Endothelial cell of umbilical vein (primary cell): ENCODE data around the gene MTA1. TPM values are rescaled to one million over a fixed set of nuclear protein-coding genes. Genes with fewer than 3 reads are reported as not detected.

ENCODE experiments used
- BruUV-seq: library from RNA; stranded (reverse); fragments of 400-500 nt; replicated peaks from 2 replicates; lab custom pipeline; 2021; lab: Mats Ljungman, UMichigan
- CTCF ChIA-PET: fragments of 300-600, 350-600 bp; sonication (Branson Sonifier 250); formaldehyde crosslinking; loops from one replicate; lab custom pipeline; 2021; ENCODE audit warnings: antibody characterized with exemption, inconsistent platforms; lab: Charles Lee
- POLR2A ChIA-PET: fragments of 300-600, 350-600 bp; sonication (Branson Sonifier 250); formaldehyde crosslinking; loops from one replicate; lab custom pipeline; 2021; ENCODE audit warnings: antibody characterized with exemption, inconsistent platforms; lab: Charles Lee
- DNase-seq: peaks from one replicate; pipeline ENCODE4 v3.0.0-alpha.2; 2011; ENCODE audit warnings: low read depth, low spot score
- FAIRE-seq: peaks from 2 replicates; lab custom pipeline; 2011; peaks lifted over from hg19 to GRCh38; lab: Jason Lieb, UNC
- H2AFZ ChIP-seq: 2 replicates; pipeline ENCODE4 v1.6.0; 2012; ENCODE audit warnings: low read depth, low read length, control low read depth, inconsistent platforms
- H3K27ac ChIP-seq: 2 replicates; pipeline ENCODE4 v1.5.1; 2011; ENCODE audit warnings: low read depth, mild to moderate bottlenecking, control low read depth, low read length, moderate library complexity; ENCODE audit not compliant: insufficient read depth
- H3K27me3 ChIP-seq, 2 experiments: 2 replicates each; pipeline versions ENCODE4 v1.6.0 to v1.6.1; 2011; ENCODE audit warnings: low read length in 2 of 2, mixed read lengths in 1 of 2; ENCODE audit not compliant: control insufficient read depth in 2 of 2, insufficient read depth in 2 of 2
- H3K36me3 ChIP-seq, 2 experiments: 2 replicates in 1 of 2; 3 replicates in 1 of 2; pipeline ENCODE4 v1.5.1; 2011; ENCODE audit warnings: low read length in 2 of 2, mild to moderate bottlenecking in 1 of 2, moderate library complexity in 1 of 2; ENCODE audit not compliant: control insufficient read depth in 2 of 2, insufficient read depth in 2 of 2; ENCODE audit errors: extremely low read depth in 1 of 2
- H3K4me1 ChIP-seq: 3 replicates; pipeline ENCODE4 v1.5.1; 2011; ENCODE audit warnings: mild to moderate bottlenecking, low read length; ENCODE audit not compliant: control insufficient read depth, insufficient read depth; ENCODE audit errors: extremely low read depth
- H3K4me2 ChIP-seq: 2 replicates; pipeline ENCODE4 v1.6.1; 2011; ENCODE audit warnings: low read length, control low read depth, mixed read lengths; ENCODE audit not compliant: insufficient read depth
- H3K4me3 ChIP-seq, 3 experiments: fragments of 200-600 bp in 1 of 3; sonication (generic), shearing (Covaris generic) in 1 of 3; replicated peaks in 1 of 3; 2 replicates each; pipeline ENCODE4 v1.5.1; 2011 to 2016; ENCODE audit warnings: control low read depth in 3 of 3, low read length in 3 of 3, mild to moderate bottlenecking in 2 of 3, inconsistent platforms in 1 of 3, low read depth in 1 of 3, moderate library complexity in 1 of 3; ENCODE audit not compliant: insufficient read depth in 1 of 3
- H3K79me2 ChIP-seq: 2 replicates; pipeline ENCODE4 v1.6.0; 2012; ENCODE audit warnings: low read length, inconsistent platforms; ENCODE audit not compliant: control insufficient read depth, insufficient read depth
- H3K9ac ChIP-seq: replicated peaks from 2 replicates; pipeline ENCODE3; 2011; ENCODE audit warnings: low read length, control low read depth; ENCODE audit not compliant: insufficient read depth; ENCODE audit errors: extremely low read depth
- H3K9me1 ChIP-seq: replicated peaks from 3 replicates; pipeline ENCODE4 v1.6.0; 2011; ENCODE audit warnings: mild to moderate bottlenecking, low read length; ENCODE audit not compliant: control insufficient read depth, insufficient read depth; ENCODE audit errors: extremely low read depth
- H3K9me3 ChIP-seq: replicated peaks from 2 replicates; pipeline ENCODE4 v1.5.1; 2012; ENCODE audit warnings: low read length, inconsistent platforms; ENCODE audit not compliant: control insufficient read depth, insufficient read depth
- H4K20me1 ChIP-seq: replicated peaks from 2 replicates; pipeline ENCODE3; 2011; ENCODE audit warnings: mild to moderate bottlenecking, low read length; ENCODE audit not compliant: control insufficient read depth, insufficient read depth; ENCODE audit errors: extremely low read depth
- CTCF ChIP-seq, 2 donors: IDR thresholded peaks; 1 replicate in 1 of 2; 2 replicates in 1 of 2; pipeline ENCODE4 v1.5.1; 2011; ENCODE audit warnings: low read length in 2 of 2, mild to moderate bottlenecking in 2 of 2, moderate library complexity in 2 of 2, control low read depth in 1 of 2, inconsistent platforms in 1 of 2, low read depth in 1 of 2; ENCODE audit not compliant: insufficient read depth in 1 of 2; ENCODE audit errors: extremely low read depth in 1 of 2
- EZH2 ChIP-seq: IDR thresholded peaks from 2 replicates; pipeline ENCODE4 v1.6.1; 2012; ENCODE audit warnings: borderline replicate concordance, low read depth, mild to moderate bottlenecking, moderate library complexity, low read length, inconsistent platforms; ENCODE audit not compliant: severe bottlenecking
- FOS ChIP-seq: IDR thresholded peaks from 2 replicates; pipeline ENCODE4 v1.6.1; 2011; ENCODE audit warnings: mild to moderate bottlenecking, low read length, moderate library complexity, borderline replicate concordance; ENCODE audit not compliant: insufficient read depth
- GATA2 ChIP-seq: IDR thresholded peaks from 2 replicates; pipeline ENCODE4 v1.7.0; 2011; ENCODE audit warnings: low read depth, mild to moderate bottlenecking, moderate library complexity, mixed read lengths, low read length; ENCODE audit not compliant: insufficient read length, insufficient read depth
- JUN ChIP-seq: IDR thresholded peaks from 2 replicates; pipeline ENCODE4 v1.6.1; 2011; ENCODE audit warnings: borderline replicate concordance, low read depth; ENCODE audit not compliant: insufficient read length, insufficient read depth
- MAX ChIP-seq: IDR thresholded peaks from 2 replicates; pipeline ENCODE4 v1.6.1; 2011; ENCODE audit not compliant: insufficient read depth, insufficient read length
- MYC ChIP-seq: IDR thresholded peaks from one replicate; pipeline ENCODE4 v1.6.1; 2011; ENCODE audit warnings: mild to moderate bottlenecking, low read depth, low read length
- POLR2A ChIP-seq: IDR thresholded peaks from 2 replicates; pipeline ENCODE4 v1.6.1; 2012; ENCODE audit warnings: low read depth, mild to moderate bottlenecking, control low read depth, low read length
- POLR2AphosphoS5 ChIP-seq: IDR thresholded peaks from 2 replicates; pipeline ENCODE4 v1.6.1; 2012; ENCODE audit warnings: low read depth, mild to moderate bottlenecking, control low read depth, low read length, moderate library complexity; ENCODE audit not compliant: insufficient read depth
- dilution Hi-C: fragments of 300-500 bp; cut with MboI; formaldehyde crosslinking; loops from one replicate; pipeline ENCODE4 v1.15.0; 2019; ENCODE audit warnings: low sequenced_read_pairs; ENCODE audit not compliant: extremely low pct_ligation_motif_present
- intact Hi-C: fragments of 100-400 bp; cut with micrococcal nuclease; formaldehyde crosslinking; loops from one replicate; pipeline ENCODE4 v1.10.0; 2022
- polyA plus RNA-seq, 4 experiments: library from polyadenylated mRNA; depleted of rRNA in 3 of 4; stranded (reverse) in 3 of 4; unstranded in 1 of 4; fragments of >200 nt; gene quantifications; 2 replicates each; pipeline versions ENCODE4 v1.2.1 to v1.2.3, GENCODE V29; 2011 to 2012; ENCODE audit warnings: missing spikeins in 1 of 4
- total RNA-seq: library from RNA; stranded (reverse); gene quantifications from 2 replicates; pipeline ENCODE4 v1.2.3, GENCODE V29; 2021

The MTA1 gene
- total and polyA plus RNA-seq, 2 donors (not counting 3 experiments of a cell fraction or from before 2014, with no cell fraction given), result 85.2 to 167 TPM

GRCh38 chr14:105388976-105389375 lies 30.7 kb upstream of the MTA1 start:
- Histone ChIP-seq H3K9me1 (no peaks in the 10 kb centered on the region), H3K27ac (no peak overlapping the region), H2AFZ (no peak overlapping the region), H3K4me1 (no peaks in the 10 kb centered on the region), H3K4me2 (no peak overlapping the region), H3K9me3 (no peaks in the 10 kb centered on the region), H3K9ac (no peak overlapping the region), H3K4me3 (no peak overlapping the region), H3K79me2 (no peaks in the 10 kb centered on the region), H4K20me1 (no peaks in the 10 kb centered on the region), H3K27me3 (no peaks in the 10 kb centered on the region), H3K36me3 (peaks cover 0 to 3% of the 10 kb centered on the region in 2 experiments)
- dilution Hi-C loops, result no loop called here
- POLR2A ChIA-PET, result no interaction called here
- TF ChIP-seq EZH2, result no peak
- TF ChIP-seq CTCF (IDR thresholded peaks at IDR 0.05; ENCODE audit: extremely low read depth in 1 of 2, insufficient read depth in 1 of 2, low read depth in 1 of 2, low read length in 2 of 2), result no peak
- TF ChIP-seq POLR2AphosphoS5, result no peak
- no peak for TF ChIP-seq JUN
- TF ChIP-seq FOS, result no peak
- no peak for TF ChIP-seq MYC
- TF ChIP-seq POLR2A, result no peak
- no peak for TF ChIP-seq GATA2
- no peak for TF ChIP-seq MAX
- BruUV-seq, result no TSS peak
- intact Hi-C loops, result no loop called here
- CTCF ChIA-PET, result no interaction called here
- FAIRE-seq (no peak), DNase-seq (no peak)
